Nephron progenitor cell (in vitro differentiated cells): ENCODE measurements around the gene LBHD1.

ENCODE experiments used
- DNase-seq: peaks from one replicate; pipeline ENCODE4 v3.0.0; 2021
- H3K27ac Mint-ChIP-seq: 2 replicates; pipeline ENCODE4 v1.8.0; 2021; ENCODE audit warnings: mild to moderate bottlenecking, moderate library complexity, mixed read lengths
- H3K27me3 Mint-ChIP-seq: 2 replicates; pipeline ENCODE4 v1.8.0; 2021; ENCODE audit warnings: mild to moderate bottlenecking, low read depth, mixed read lengths; ENCODE audit not compliant: poor library complexity
- H3K36me3 Mint-ChIP-seq: 2 replicates; pipeline ENCODE4 v1.8.0; 2021; ENCODE audit warnings: low read depth, mixed read lengths
- H3K4me1 Mint-ChIP-seq: 2 replicates; pipeline ENCODE4 v1.8.0; 2021; ENCODE audit warnings: mixed read lengths
- H3K4me3 Mint-ChIP-seq: 2 replicates; pipeline ENCODE4 v1.8.0; 2021; ENCODE audit warnings: mild to moderate bottlenecking, moderate library complexity, mixed read lengths
- H3K9me3 Mint-ChIP-seq: 2 replicates; pipeline ENCODE4 v1.8.0; 2021; ENCODE audit warnings: mild to moderate bottlenecking, moderate library complexity, mixed read lengths
- CTCF ChIP-seq: fragments of 200-600 bp; sonication (generic); IDR thresholded peaks from 2 replicates; pipeline ENCODE4 v1.5.0; 2021; ENCODE audit warnings: antibody characterized with exemption

The LBHD1 gene

GRCh38 chr11:62682518-62682917 lies 10.5 kb upstream of the LBHD1 start:
- Mint-ChIP-seq H3K27me3 (no peaks in the 10 kb centered on the region), H3K36me3 (peaks cover 6% of the 10 kb centered on the region), H3K4me1 (peaks cover 28% of the 10 kb centered on the region), H3K9me3 (no peaks in the 10 kb centered on the region), H3K4me3 (no peak overlapping the region), H3K27ac (no peak overlapping the region)
- TF ChIP-seq CTCF, result no peak
- DNase-seq, result no peak

- Mint-ChIP-seq H3K4me1 (peaks cover 38% of the 10 kb centered on the region), H3K36me3 (peaks cover 20% of the 10 kb centered on the region), H3K27ac (peak overlapping the region; percentile 69), H3K9me3 (no peaks in the 10 kb centered on the region), H3K27me3 (no peaks in the 10 kb centered on the region), H3K4me3 (peak overlapping the region; percentile 66)
- no peak for DNase-seq
- TF ChIP-seq CTCF, result peak; percentile 44
These were observed 8.8 kb upstream of the LBHD1 start for GRCh38 chr11:62680825-62681240.

GRCh38 chr11:62678770-62679696 lies 7.0 kb upstream of the LBHD1 start, which contains the start of gene UBXN1:
Gene UBXN1 (minus strand): TSS chr11:62679073. CDS start chr11:62678923, 150 bp downstream.
- peak within 1 kb of the TSS; percentile 88 for H3K4me3 Mint-ChIP-seq
- peak within 1 kb of the TSS; percentile 89 for H3K27ac Mint-ChIP-seq
- peak; percentile 79 for DNase-seq
- no peaks in the 10 kb centered on the region for H3K9me3 Mint-ChIP-seq
- no peak for TF ChIP-seq CTCF
- peaks cover 38% of the 10 kb centered on the region for H3K4me1 Mint-ChIP-seq
- peaks cover 26% of the 10 kb centered on the region for H3K36me3 Mint-ChIP-seq
- H3K27me3 Mint-ChIP-seq, result no peaks in the 10 kb centered on the region

- Mint-ChIP-seq H3K27ac (peak overlapping the region; percentile 89), H3K27me3 (no peaks in the 10 kb centered on the region), H3K4me1 (peaks cover 39% of the 10 kb centered on the region), H3K4me3 (peak overlapping the region; percentile 88), H3K9me3 (no peaks in the 10 kb centered on the region), H3K36me3 (peaks cover 26% of the 10 kb centered on the region)
- no peak for TF ChIP-seq CTCF
- DNase-seq, result no peak
These were observed 6.3 kb upstream of the LBHD1 start for GRCh38 chr11:62678433-62678769.

DNA sequence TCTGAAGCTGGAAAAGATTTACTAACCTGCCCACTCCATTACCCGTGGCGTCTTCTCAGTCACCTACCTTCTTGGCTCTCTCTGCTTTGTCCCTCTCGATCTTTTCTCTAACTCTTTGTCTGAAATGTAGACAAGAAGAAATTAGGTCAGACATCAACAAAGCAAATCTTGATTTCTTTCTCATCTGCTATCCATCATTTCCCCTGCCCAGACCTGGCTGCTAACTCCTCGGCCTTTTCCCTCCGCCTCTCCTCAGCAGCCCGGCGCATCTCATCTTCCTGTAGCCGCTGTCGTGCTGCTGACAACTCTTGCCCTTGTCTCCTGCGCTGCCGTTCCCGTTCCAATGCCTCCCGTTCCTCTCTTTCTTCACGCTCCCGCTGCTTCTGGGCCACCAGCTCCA lies 5.6 kb upstream of the LBHD1 start:
- TF ChIP-seq CTCF, result no peak
- Mint-ChIP-seq H3K36me3 (peaks cover 26% of the 10 kb centered on the region), H3K27ac (peak overlapping the region; percentile 53), H3K4me1 (peaks cover 46% of the 10 kb centered on the region), H3K27me3 (no peaks in the 10 kb centered on the region), H3K9me3 (no peaks in the 10 kb centered on the region), H3K4me3 (peak overlapping the region; percentile 88)
- DNase-seq, result no peak

GRCh38 chr11:62677156-62677555 lies 5.1 kb upstream of the LBHD1 start:
- Mint-ChIP-seq H3K36me3 (peaks cover 26% of the 10 kb centered on the region), H3K4me3 (peak overlapping the region; percentile 88), H3K27ac (peak overlapping the region; percentile 53), H3K9me3 (no peaks in the 10 kb centered on the region), H3K4me1 (peaks cover 49% of the 10 kb centered on the region), H3K27me3 (no peaks in the 10 kb centered on the region)
- DNase-seq, result no peak
- TF ChIP-seq CTCF, result no peak
